IMR-90 (cell line): ENCODE results near the gene CHRDL1. TPM values are rescaled to one million over a fixed set of nuclear protein-coding genes. Genes with fewer than 3 reads are reported as not detected.

Experiments
- ATAC-seq: fragments of 200-7000 bp; cut with Tn5 transposase; 2 replicates; pipeline ENCODE4 v1.9.1; 2020; ENCODE audit warnings: low read depth, mild to moderate bottlenecking, moderate library complexity
- BruUV-seq: library from RNA; stranded (reverse); fragments of 400-500 nt; replicated peaks from 2 replicates; lab custom pipeline; 2021; lab: Mats Ljungman, UMichigan
- CTCF ChIA-PET: fragments of 300-600 bp; formaldehyde crosslinking; extraction: SDS; loops from one replicate; lab custom pipeline; 2021; ENCODE audit warnings: antibody characterized with exemption; lab: Yijun Ruan, JAX
- POLR2A ChIA-PET: fragments of 300-600 bp; sonication (Branson Sonifier 250); formaldehyde crosslinking; loops from one replicate; lab custom pipeline; 2022; ENCODE audit warnings: antibody characterized with exemption; ENCODE audit not compliant: unreplicated experiment; lab: Charles Lee
- DNase-seq: peaks from one replicate; pipeline ENCODE4 v3.0.0; 2013
- H2AFZ ChIP-seq: replicated peaks from 2 replicates; pipeline ENCODE3; 2013; ENCODE audit warnings: low read length, mild to moderate bottlenecking; ENCODE audit not compliant: poor library complexity
- H2AK5ac ChIP-seq: 2 replicates; pipeline ENCODE4 v1.6.1; 2013; ENCODE audit warnings: low read depth, low read length, inconsistent platforms
- H2AK9ac ChIP-seq: replicated peaks from 2 replicates; pipeline ENCODE3; 2013; ENCODE audit warnings: mild to moderate bottlenecking, low read depth, low read length, moderate library complexity; ENCODE audit not compliant: poor library complexity
- H2BK120ac ChIP-seq: 2 replicates; pipeline ENCODE4 v1.6.1; 2013; ENCODE audit warnings: low read depth, low read length, inconsistent platforms
- H2BK15ac ChIP-seq: 3 replicates; pipeline ENCODE4 v1.6.1; 2013; ENCODE audit warnings: low read depth, low read length, inconsistent platforms
- H2BK20ac ChIP-seq: 2 replicates; pipeline ENCODE4 v1.6.1; 2013; ENCODE audit warnings: low read depth, mild to moderate bottlenecking, inconsistent platforms, low read length, moderate library complexity
- H2BK5ac ChIP-seq: 2 replicates; pipeline ENCODE4 v1.6.1; 2013; ENCODE audit warnings: mild to moderate bottlenecking, low read depth, low read length, inconsistent platforms; ENCODE audit not compliant: poor library complexity, severe bottlenecking
- H3K14ac ChIP-seq: replicated peaks from 2 replicates; pipeline ENCODE4 v1.6.1; 2013; ENCODE audit warnings: low read depth, low read length, inconsistent platforms
- H3K18ac ChIP-seq: 2 replicates; pipeline ENCODE4 v1.6.1; 2013; ENCODE audit warnings: low read depth, low read length, control low read depth
- H3K23ac ChIP-seq: 2 replicates; pipeline ENCODE4 v1.6.1; 2013; ENCODE audit warnings: low read depth, low read length, inconsistent platforms
- H3K27ac ChIP-seq: 2 replicates; pipeline ENCODE4 v1.5.1; 2013; ENCODE audit warnings: mild to moderate bottlenecking, control low read depth, low read length; ENCODE audit not compliant: insufficient read depth
- H3K27me3 ChIP-seq: 2 replicates; pipeline ENCODE4 v1.6.1; 2013; ENCODE audit warnings: low read length; ENCODE audit not compliant: control insufficient read depth, insufficient read depth
- H3K36me3 ChIP-seq: 2 replicates; pipeline ENCODE4 v1.6.1; 2013; ENCODE audit warnings: low read length, mixed read lengths; ENCODE audit not compliant: control insufficient read depth, insufficient read depth
- H3K4ac ChIP-seq: 2 replicates; pipeline ENCODE4 v1.6.1; 2013; ENCODE audit warnings: low read depth, low read length, inconsistent platforms
- H3K4me1 ChIP-seq: 2 replicates; pipeline ENCODE4 v1.6.1; 2013; ENCODE audit warnings: low read length, mixed read lengths; ENCODE audit not compliant: control insufficient read depth, insufficient read depth
- H3K4me2 ChIP-seq: 2 replicates; pipeline ENCODE4 v1.6.1; 2013; ENCODE audit warnings: low read depth, mild to moderate bottlenecking, control low read depth, low read length, moderate library complexity
- H3K4me3 ChIP-seq: 2 replicates; pipeline ENCODE4 v1.5.1; 2013; ENCODE audit warnings: low read depth, mild to moderate bottlenecking, control low read depth, low read length, moderate library complexity; ENCODE audit not compliant: insufficient read depth
- H3K56ac ChIP-seq: 2 replicates; pipeline ENCODE4 v1.6.1; 2013; ENCODE audit warnings: low read length, inconsistent platforms; ENCODE audit not compliant: insufficient read depth; ENCODE audit errors: extremely low read depth
- H3K79me1 ChIP-seq, 2 experiments: 2 replicates each; pipeline ENCODE4 v1.6.1; 2013; ENCODE audit warnings: low read length in 2 of 2, inconsistent platforms in 1 of 2, low read depth in 1 of 2
- H3K9ac ChIP-seq: 2 replicates; pipeline ENCODE4 v1.6.1; 2013; ENCODE audit warnings: low read depth, low read length, control low read depth
- H3K9me1 ChIP-seq: 2 replicates; pipeline ENCODE4 v1.6.1; 2013; ENCODE audit warnings: low read length, inconsistent platforms; ENCODE audit not compliant: insufficient read depth
- H3K9me3 ChIP-seq: 2 replicates; pipeline ENCODE4 v1.6.1; 2013; ENCODE audit warnings: low read length; ENCODE audit not compliant: control insufficient read depth, insufficient read depth
- H4K20me1 ChIP-seq: 2 replicates; pipeline ENCODE4 v1.6.1; 2013; ENCODE audit warnings: low read length, inconsistent platforms; ENCODE audit not compliant: insufficient read depth
- H4K5ac ChIP-seq: 2 replicates; pipeline ENCODE4 v1.6.1; 2013; ENCODE audit warnings: mild to moderate bottlenecking, low read depth, low read length, control low read depth
- H4K8ac ChIP-seq, 2 experiments: 2 replicates each; pipeline ENCODE4 v1.6.1; 2013; ENCODE audit warnings: low read depth in 2 of 2, low read length in 2 of 2, control low read depth in 1 of 2, inconsistent platforms in 1 of 2
- H4K91ac ChIP-seq: 2 replicates; pipeline ENCODE4 v1.6.1; 2013; ENCODE audit warnings: low read depth, low read length, inconsistent platforms; ENCODE audit not compliant: insufficient read depth
- CEBPB ChIP-seq: IDR thresholded peaks from 2 replicates; pipeline ENCODE4 v1.6.1; 2012; ENCODE audit warnings: low read depth, low read length, improper control_type of control experiment
- WGBS, 2 experiments: methylation state at CpG; one replicate each; pipeline versions ENCODE4 v1.1.5 to v1.1.7; 2013; ENCODE audit warnings: missing lambda C conversion rate in 2 of 2; ENCODE audit not compliant: insufficient read length in 1 of 2; ENCODE audit errors: extremely low coverage in 2 of 2; 5-methylcytosine and 5-hydroxymethylcytosine counted together
- dilution Hi-C: fragments of 300-500 bp; cut with HindIII; formaldehyde crosslinking; loops from one replicate; pipeline ENCODE4 v1.14.3; 2018; ENCODE audit warnings: low sequenced_read_pairs; ENCODE audit not compliant: unreplicated experiment
- in situ Hi-C: fragments of 300-500 bp; cut with MboI; formaldehyde crosslinking; loops from 3 replicates; pipeline ENCODE4 v1.14.3; 2019; ENCODE audit warnings: low sequenced_read_pairs, inconsistent platforms, mixed read lengths
- intact Hi-C: fragments of 100-400 bp; cut with micrococcal nuclease; formaldehyde crosslinking; loops from 2 replicates; pipeline ENCODE4 v1.10.0; 2022
- polyA plus RNA-seq, 3 experiments: library from polyadenylated mRNA; depleted of rRNA; stranded (reverse); fragments of >200 nt; gene quantifications; 2 replicates each; pipeline ENCODE4 v1.2.3, GENCODE V29; 2012; ENCODE audit warnings: low replicate concordance in 1 of 3
- total RNA-seq: library from RNA; depleted of rRNA; stranded (reverse); fragments of >200 nt; gene quantifications from 2 replicates; pipeline ENCODE4 v1.2.3, GENCODE V29; 2012
- TF ChIP-seq, protein P1 (sequence below): fragments of 150-350 bp; IDR thresholded peaks from 2 replicates; pipeline ENCODE4 v1.6.1; 2016; ENCODE audit warnings: low read depth, mild to moderate bottlenecking, low read length, moderate library complexity, borderline replicate concordance

CHRDL1 gene
- total and polyA plus RNA-seq, 2 of the 4 experiments (the other 2 are of a cell fraction): 0.36 to 0.58 TPM

DNA sequence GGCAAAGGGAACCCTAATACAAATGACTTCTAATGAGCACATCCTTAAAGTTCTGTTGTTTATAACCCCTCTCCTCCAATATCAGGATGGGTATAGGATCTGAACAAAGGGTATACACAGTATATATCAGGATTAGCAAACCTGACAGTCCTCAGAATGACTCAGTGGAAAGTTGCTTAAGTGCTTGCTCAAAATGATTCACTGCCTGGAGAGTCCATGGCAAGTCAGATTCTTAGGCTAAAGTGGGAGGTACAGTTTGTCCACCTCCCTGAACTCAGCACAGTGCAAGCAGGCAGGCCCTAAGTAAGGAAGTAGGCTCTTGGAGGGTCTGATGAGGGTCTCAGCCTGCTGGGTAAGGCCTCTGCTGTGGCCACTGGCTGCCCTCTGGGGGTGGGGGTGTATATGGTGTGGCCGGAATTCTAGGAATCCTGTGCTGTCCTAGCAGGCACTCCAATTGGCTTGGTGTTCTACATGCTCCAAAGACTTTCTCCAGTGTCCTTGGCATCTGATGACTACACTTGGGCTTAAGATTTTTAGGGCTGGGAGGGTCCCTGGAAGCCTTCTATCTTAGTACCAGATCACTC lies 54.3 kb downstream of the CHRDL1 start:
- H3K14ac ChIP-seq: no peak overlapping the region
- H3K27me3 ChIP-seq: peaks cover 9% of the 10 kb centered on the region; the same call in 1 of the 2 replicates
- H3K4me1 ChIP-seq: peaks cover 2% of the 10 kb centered on the region; the same call in 1 of the 2 replicates
- 0 out of 2 replicates have a peak overlapping the region, but pooled peaks have one; percentile 0 for H3K4ac ChIP-seq
- peak; percentile 73 for DNase-seq
- no TSS peak for BruUV-seq
- H3K9ac ChIP-seq: no peak overlapping the region
- WGBS, 2 experiments: no CpG with 5 or more reads among the region's 1 CpG
- H3K56ac ChIP-seq: no peak overlapping the region
- H3K9me3 ChIP-seq: no peaks in the 10 kb centered on the region
- H3K4me3 ChIP-seq: no peak overlapping the region
- peak overlapping the region; percentile 49 for H2BK5ac ChIP-seq
- TF ChIP-seq, protein P1, sequence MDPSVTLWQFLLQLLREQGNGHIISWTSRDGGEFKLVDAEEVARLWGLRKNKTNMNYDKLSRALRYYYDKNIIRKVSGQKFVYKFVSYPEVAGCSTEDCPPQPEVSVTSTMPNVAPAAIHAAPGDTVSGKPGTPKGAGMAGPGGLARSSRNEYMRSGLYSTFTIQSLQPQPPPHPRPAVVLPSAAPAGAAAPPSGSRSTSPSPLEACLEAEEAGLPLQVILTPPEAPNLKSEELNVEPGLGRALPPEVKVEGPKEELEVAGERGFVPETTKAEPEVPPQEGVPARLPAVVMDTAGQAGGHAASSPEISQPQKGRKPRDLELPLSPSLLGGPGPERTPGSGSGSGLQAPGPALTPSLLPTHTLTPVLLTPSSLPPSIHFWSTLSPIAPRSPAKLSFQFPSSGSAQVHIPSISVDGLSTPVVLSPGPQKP: no peak
- peak; percentile 84 for TF ChIP-seq CEBPB
- ChIA-PET POLR2A (no interaction called here), CTCF (interaction anchor here (1.0 kb wide), 1 partner anchor 8 kb away, joined by 3 read pairs; no protein-coding TSS in a partner anchor)
- H4K91ac ChIP-seq: peak overlapping the region; percentile 10; the same call in 1 of the 2 replicates
- H3K23ac ChIP-seq: no peak overlapping the region
- ATAC-seq: peak; percentile 77
- peak overlapping the region; percentile 64 for H2AFZ ChIP-seq
- no peak overlapping the region for H3K18ac ChIP-seq
- intact Hi-C loops: no loop called here
- no peaks in the 10 kb centered on the region for H3K79me1 ChIP-seq
- no peak overlapping the region for H2AK5ac ChIP-seq
- H2BK20ac ChIP-seq: no peak overlapping the region
- no peak overlapping the region for H2AK9ac ChIP-seq
- dilution Hi-C loops: no loop called here
- no peak overlapping the region for H3K4me2 ChIP-seq
- in situ Hi-C loops: no loop called here
- H3K27ac ChIP-seq: peak overlapping the region; percentile 36
- H4K8ac ChIP-seq: no peak overlapping the region
- no peak overlapping the region for H2BK15ac ChIP-seq
- H3K36me3 ChIP-seq: no peaks in the 10 kb centered on the region
- H3K9me1 ChIP-seq: no peaks in the 10 kb centered on the region; the same call in 1 of the 2 replicates
- H4K20me1 ChIP-seq: no peaks in the 10 kb centered on the region
- H2BK120ac ChIP-seq: peak overlapping the region; percentile 25; the same call in 1 of the 2 replicates
- no peak overlapping the region for H4K5ac ChIP-seq
